GM19239 (cell line): ENCODE measurements around the gene COG8.
A peak's percentile ranks its signal among the peaks of the same experiment; 100 is the strongest.
"Not testable (repeated sequence)": the region's sequence is repeated elsewhere in the genome, so short reads cannot be mapped to it uniquely, and the experiment has no call there.

Experiments used
- DNase-seq: peaks from one replicate; pipeline ENCODE4 v3.0.0; 2011; ENCODE audit warnings: low spot score; ENCODE audit not compliant: insufficient read length
- FAIRE-seq: peaks from 2 replicates; lab custom pipeline; 2011; peaks lifted over from hg19 to GRCh38; lab: Jason Lieb, UNC

The COG8 gene

GRCh38 chr16:69339289-69340094, at the start of gene COG8, which contains the start of gene NIP7:
Gene COG8, minus strand, starts transcription at chr16:69339564. Its CDS starts 12 bp downstream, at chr16:69339552.
Gene NIP7, plus strand, starts transcription at chr16:69339772. Its CDS starts 58 bp downstream, at chr16:69339830.
- DNase-seq: peak; percentile 94
- peak; percentile 95 for FAIRE-seq

- FAIRE-seq (no peak), DNase-seq (no peak)
Observed at GRCh38 chr16:69386596-69386995, 47.2 kb upstream of the COG8 start.

GRCh38 chr16:69384974-69385373, 45.6 kb upstream of the COG8 start:
- DNase-seq (no peak), FAIRE-seq (peak; percentile 31)

GRCh38 chr16:69382421-69382820, 43.1 kb upstream of the COG8 start:
- FAIRE-seq (no peak), DNase-seq (no peak)

- no peak for DNase-seq
- no peak for FAIRE-seq
Observed at GRCh38 chr16:69381231-69381630, 41.9 kb upstream of the COG8 start.

GRCh38 chr16:69378760-69379159, 39.4 kb upstream of the COG8 start:
- FAIRE-seq: no peak
- no peak for DNase-seq

GRCh38 chr16:69378036-69378435, 38.7 kb upstream of the COG8 start:
- DNase-seq: no peak
- no peak for FAIRE-seq

- FAIRE-seq (no peak), DNase-seq (no peak)
Observed at GRCh38 chr16:69376393-69377059, 37.2 kb upstream of the COG8 start.

GRCh38 chr16:69373019-69373418, 33.7 kb upstream of the COG8 start:
- FAIRE-seq (no peak), DNase-seq (no peak)

- FAIRE-seq (no peak), DNase-seq (no peak)
Observed at GRCh38 chr16:69371564-69371963, 32.2 kb upstream of the COG8 start.

GRCh38 chr16:69368866-69369265, 29.5 kb upstream of the COG8 start:
- DNase-seq: no peak

GRCh38 chr16:69367980-69368379, 28.6 kb upstream of the COG8 start:
- no peak for FAIRE-seq
- DNase-seq: no peak

More at GRCh38 chr16:69368866-69369265, 29.5 kb upstream of the COG8 start:
- no peak for FAIRE-seq

- FAIRE-seq (no peak), DNase-seq (no peak)
Observed at GRCh38 chr16:69366431-69366830, 27.1 kb upstream of the COG8 start.

GRCh38 chr16:69365901-69366300, 26.5 kb upstream of the COG8 start:
- no peak for FAIRE-seq
- no peak for DNase-seq

- no peak for FAIRE-seq
- DNase-seq: no peak
Observed at GRCh38 chr16:69364088-69364487, 24.7 kb upstream of the COG8 start.

GRCh38 chr16:69363281-69363717, 23.9 kb upstream of the COG8 start:
- no peak for DNase-seq
- no peak for FAIRE-seq

GRCh38 chr16:69360070-69360469, 20.7 kb upstream of the COG8 start:
- not testable (repeated sequence) for FAIRE-seq, DNase-seq

- FAIRE-seq (no peak), DNase-seq (no peak)
Observed at GRCh38 chr16:69351309-69352027, 12.1 kb upstream of the COG8 start, which contains the start of gene TMED6. Gene TMED6, minus strand, starts transcription at chr16:69351786. Its CDS starts 33 bp downstream, at chr16:69351753.

- FAIRE-seq (no peak), DNase-seq (no peak)
Observed at GRCh38 chr16:69350536-69351133, 11.3 kb upstream of the COG8 start.

- FAIRE-seq (no peak), DNase-seq (no peak)
Observed at GRCh38 chr16:69349536-69349935, 10.2 kb upstream of the COG8 start.
